SK-N-SH (cell line): ENCODE results near the gene CDH23. TPM values are rescaled to one million over a fixed set of nuclear protein-coding genes. Genes with fewer than 3 reads are reported as not detected.

Source experiments
- CTCF ChIA-PET: fragments of 300-600, 350-600 bp; formaldehyde crosslinking; extraction: SDS; loops from one replicate; lab custom pipeline; 2021; lab: Yijun Ruan, JAX
- POLR2A ChIA-PET: fragments of 350-600 bp; sonication (Branson Sonifier 250); formaldehyde crosslinking; extraction: SDS; loops from one replicate; lab custom pipeline; 2020; ENCODE audit warnings: antibody characterized with exemption, inconsistent platforms; lab: Yijun Ruan, JAX
- DNase-seq: peaks from one replicate; pipeline ENCODE4 v3.0.0; 2012
- H2AFZ ChIP-seq: fragments of 200-600 bp; sonication (generic); 2 replicates; pipeline ENCODE4 v1.8.1; 2016; ENCODE audit warnings: antibody characterized with exemption, mild to moderate bottlenecking, low read depth
- H3F3A ChIP-seq: fragments of 200-600 bp; sonication (generic); replicated peaks from 2 replicates; pipeline ENCODE3; 2016; ENCODE audit warnings: antibody characterized with exemption, mild to moderate bottlenecking; ENCODE audit not compliant: insufficient read depth
- H3K27ac ChIP-seq, 2 experiments: fragments of 200-500 bp in 1 of 2; fragments of 200-600 bp in 1 of 2; sonication (Bioruptor generic) in 1 of 2; sonication (generic), shearing (Covaris generic) in 1 of 2; 2 replicates each; pipeline versions ENCODE4 v1.5.1 to v1.6.1; 2014 to 2016; ENCODE audit warnings: low read depth in 2 of 2, inconsistent platforms in 1 of 2, low read length in 1 of 2, mild to moderate bottlenecking in 1 of 2, mixed read lengths in 1 of 2
- H3K27me3 ChIP-seq: fragments of 200-600 bp; sonication (generic), shearing (Covaris generic); 2 replicates; pipeline ENCODE4 v1.6.1; 2016; ENCODE audit warnings: mixed run types; ENCODE audit not compliant: insufficient read depth
- H3K36me3 ChIP-seq, 2 experiments: fragments of 200-500 bp in 1 of 2; fragments of 200-600 bp in 1 of 2; sonication (Bioruptor generic) in 1 of 2; sonication (generic) in 1 of 2; replicated peaks in 1 of 2; 2 replicates each; pipeline versions ENCODE3 to v1.5.1; 2014 to 2016; ENCODE audit warnings: low read length in 1 of 2, mild to moderate bottlenecking in 1 of 2; ENCODE audit not compliant: insufficient read depth in 2 of 2, control insufficient read depth in 1 of 2
- H3K4me1 ChIP-seq, 2 experiments: fragments of 200-500 bp in 1 of 2; fragments of 200-600 bp in 1 of 2; sonication (Bioruptor generic) in 1 of 2; sonication (generic), shearing (Covaris generic) in 1 of 2; 2 replicates each; pipeline versions ENCODE4 v1.5.1 to v1.6.1; 2014 to 2016; ENCODE audit warnings: low read depth in 1 of 2, low read length in 1 of 2, mixed run types in 1 of 2; ENCODE audit not compliant: insufficient read depth in 2 of 2, control insufficient read depth in 1 of 2
- H3K4me2 ChIP-seq: fragments of 200-600 bp; sonication (generic), shearing (Covaris generic); 2 replicates; pipeline ENCODE4 v1.6.1; 2017; ENCODE audit warnings: mixed run types
- H3K4me3 ChIP-seq, 2 experiments: fragments of 200-500 bp in 1 of 2; fragments of 200-600 bp in 1 of 2; sonication (Bioruptor generic) in 1 of 2; sonication (generic), shearing (Covaris generic) in 1 of 2; 2 replicates each; pipeline versions ENCODE4 v1.5.1 to v1.8.1; 2014 to 2016; ENCODE audit warnings: low read depth in 2 of 2, inconsistent platforms in 1 of 2, low read length in 1 of 2, mild to moderate bottlenecking in 1 of 2, mixed read lengths in 1 of 2, moderate library complexity in 1 of 2
- H3K79me2 ChIP-seq: fragments of 200-600 bp; sonication (generic); 2 replicates; pipeline ENCODE4 v1.8.1; 2017; ENCODE audit warnings: mild to moderate bottlenecking; ENCODE audit not compliant: insufficient read depth
- H3K9ac ChIP-seq: fragments of 200-600 bp; sonication (generic); 2 replicates; pipeline ENCODE4 v1.6.1; 2017; ENCODE audit warnings: mixed run types
- H3K9me2 ChIP-seq: fragments of 200-600 bp; sonication (generic); 2 replicates; pipeline ENCODE4 v1.6.1; 2017; ENCODE audit warnings: mixed run types
- H3K9me3 ChIP-seq: fragments of 200-600 bp; sonication (generic); 2 replicates; pipeline ENCODE4 v1.6.1; 2017; ENCODE audit warnings: mixed run types, mild to moderate bottlenecking, moderate library complexity
- H4K20me1 ChIP-seq: fragments of 200-600 bp; sonication (generic); 2 replicates; pipeline ENCODE4 v1.6.1; 2017; ENCODE audit warnings: mild to moderate bottlenecking, mixed run types; ENCODE audit not compliant: insufficient read depth
- ELF1 ChIP-seq: IDR thresholded peaks from 2 replicates; pipeline ENCODE4 v1.4.0; 2012
- EP300 ChIP-seq, 2 experiments: IDR thresholded peaks; 2 replicates each; pipeline versions ENCODE4 v1.4.0 to v1.6.1; 2012; ENCODE audit warnings: borderline replicate concordance in 1 of 2, low read depth in 1 of 2, low read length in 1 of 2
- FOSL2 ChIP-seq: IDR thresholded peaks from 2 replicates; pipeline ENCODE4 v1.4.0; 2012; ENCODE audit warnings: low read depth, mild to moderate bottlenecking, moderate library complexity, borderline replicate concordance
- FOXM1 ChIP-seq: IDR thresholded peaks from 2 replicates; pipeline ENCODE4 v1.4.0; 2012; ENCODE audit warnings: low read depth, mild to moderate bottlenecking
- GATA2 ChIP-seq: sonication (generic); formaldehyde crosslinking; IDR thresholded peaks from 2 replicates; pipeline ENCODE4 v1.5.0; 2020; ENCODE audit warnings: mild to moderate bottlenecking, missing genetic modification reagents
- JUND ChIP-seq: IDR thresholded peaks from 2 replicates; pipeline ENCODE4 v1.4.0; 2012
- MXI1 ChIP-seq: IDR thresholded peaks from 2 replicates; pipeline ENCODE4 v1.6.1; 2012; ENCODE audit warnings: mild to moderate bottlenecking, low read depth, low read length, improper control_type of control experiment
- NFIC ChIP-seq: IDR thresholded peaks from 2 replicates; pipeline ENCODE4 v1.4.0; 2012; ENCODE audit warnings: borderline replicate concordance
- NRF1 ChIP-seq: IDR thresholded peaks from 2 replicates; pipeline ENCODE4 v1.6.1; 2012; ENCODE audit warnings: low read depth, mild to moderate bottlenecking, low read length
- POLR2AphosphoS5 ChIP-seq: IDR thresholded peaks from 2 replicates; pipeline ENCODE4 v1.6.1; 2012; ENCODE audit warnings: low read depth, low read length
- RAD21 ChIP-seq: IDR thresholded peaks from 2 replicates; pipeline ENCODE4 v1.6.1; 2012; ENCODE audit warnings: mild to moderate bottlenecking, low read length
- RCOR1 ChIP-seq: fragments of 150-350 bp; IDR thresholded peaks from 2 replicates; pipeline ENCODE4 v1.6.1; 2017; ENCODE audit warnings: antibody characterized with exemption, low read length
- RFX5 ChIP-seq: IDR thresholded peaks from 2 replicates; pipeline ENCODE4 v1.6.1; 2012; ENCODE audit warnings: mild to moderate bottlenecking, improper control_type of control experiment, low read length
- SIN3A ChIP-seq: IDR thresholded peaks from 2 replicates; pipeline ENCODE4 v1.6.1; 2012; ENCODE audit warnings: low read depth, mild to moderate bottlenecking, low read length, moderate library complexity, borderline replicate concordance
- TEAD4 ChIP-seq: IDR thresholded peaks from 2 replicates; pipeline ENCODE4 v1.4.0; 2012; ENCODE audit warnings: mild to moderate bottlenecking, borderline replicate concordance; ENCODE audit not compliant: insufficient read depth
- WGBS: methylation state at CpG from one replicate; pipeline ENCODE4 v1.1.6; 2017; ENCODE audit warnings: low lambda C conversion rate; 5-methylcytosine and 5-hydroxymethylcytosine counted together
- polyA plus RNA-seq, 3 experiments: library from polyadenylated mRNA; depleted of rRNA; stranded (reverse); fragments of >200 nt; gene quantifications; 2 replicates each; pipeline ENCODE4 v1.2.3, GENCODE V29; 2012
- TF ChIP-seq, protein P1 (sequence below): IDR thresholded peaks from 2 replicates; pipeline ENCODE4; 2012
- TF ChIP-seq, protein P2 (sequence below): fragments of 150-350 bp; IDR thresholded peaks from 2 replicates; pipeline ENCODE4 v1.6.1; 2016; ENCODE audit warnings: mild to moderate bottlenecking, low read depth, low read length
- TF ChIP-seq, protein P3 (sequence below): fragments of 200-600 bp; sonication (generic); IDR thresholded peaks from 2 replicates; pipeline ENCODE4 v1.6.1; 2017; ENCODE audit warnings: antibody characterized with exemption, mild to moderate bottlenecking, moderate library complexity
- TF ChIP-seq, protein P4 (sequence below): fragments of 150-350 bp; IDR thresholded peaks from 2 replicates; pipeline ENCODE4 v1.6.1; 2017; ENCODE audit warnings: antibody characterized with exemption, low read length, low read depth, borderline replicate concordance

The CDH23 gene
- polyA plus RNA-seq, 1 of the 3 experiments (the other 2 are of a cell fraction): 0.03 TPM

DNA sequence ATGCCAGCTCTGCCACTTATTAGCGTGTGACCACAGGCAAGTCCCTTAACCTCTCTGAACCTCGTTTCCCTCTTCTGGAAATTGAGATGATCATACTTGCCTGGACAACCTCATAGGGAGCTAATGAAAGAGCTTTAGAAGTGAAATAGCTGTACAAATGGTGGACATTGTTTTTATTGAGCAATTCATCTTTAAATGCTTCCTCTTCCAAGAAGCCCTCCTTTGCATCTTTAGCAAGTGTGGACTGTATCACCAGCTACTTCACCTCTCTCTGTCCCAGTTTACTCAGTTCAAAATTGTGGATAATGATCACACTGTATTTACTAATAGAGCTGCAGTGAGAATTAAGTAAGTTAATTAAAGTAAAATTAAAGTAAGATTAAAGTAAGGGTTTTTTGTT lies 61.7 kb downstream of the CDH23 start (continued):
- TF ChIP-seq NRF1 (no peak), MXI1 (no peak)

DNA sequence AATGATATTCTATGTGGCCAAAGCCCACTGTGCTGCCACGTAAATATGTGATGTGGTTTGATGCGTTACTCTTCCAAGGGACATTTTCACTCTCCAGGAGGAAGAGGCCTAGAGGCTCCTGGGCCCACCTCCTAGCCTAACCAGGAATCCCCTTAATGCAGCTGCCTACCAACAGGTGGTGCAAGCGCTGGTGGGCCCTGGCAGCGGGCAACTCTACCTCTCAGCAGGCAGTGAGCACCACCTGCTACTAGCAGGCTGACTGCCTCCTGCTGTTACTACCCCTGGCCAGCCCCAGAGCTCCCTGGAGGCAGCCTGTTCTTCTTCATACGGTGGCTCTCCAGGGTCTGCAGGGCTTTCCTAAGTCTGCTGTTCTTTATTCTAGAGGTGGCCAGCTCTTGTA lies 62.8 kb downstream of the CDH23 start:
- H3K9ac ChIP-seq: no peak overlapping the region
- no peaks in the 10 kb centered on the region for H3K36me3 ChIP-seq
- no peaks in the 10 kb centered on the region for H3K9me2 ChIP-seq
- H3K27me3 ChIP-seq: peaks cover 9% of the 10 kb centered on the region; the same call in 1 of the 2 replicates
- no peaks in the 10 kb centered on the region for H4K20me1 ChIP-seq
- no peak overlapping the region for H3K4me2 ChIP-seq
- no peak for TF ChIP-seq POLR2AphosphoS5
- no peak for TF ChIP-seq TEAD4
- no peak for TF ChIP-seq SIN3A
- TF ChIP-seq MXI1: no peak
- no peak for TF ChIP-seq NFIC
- TF ChIP-seq RCOR1: no peak
- no peak for TF ChIP-seq ELF1
- TF ChIP-seq, protein P1, sequence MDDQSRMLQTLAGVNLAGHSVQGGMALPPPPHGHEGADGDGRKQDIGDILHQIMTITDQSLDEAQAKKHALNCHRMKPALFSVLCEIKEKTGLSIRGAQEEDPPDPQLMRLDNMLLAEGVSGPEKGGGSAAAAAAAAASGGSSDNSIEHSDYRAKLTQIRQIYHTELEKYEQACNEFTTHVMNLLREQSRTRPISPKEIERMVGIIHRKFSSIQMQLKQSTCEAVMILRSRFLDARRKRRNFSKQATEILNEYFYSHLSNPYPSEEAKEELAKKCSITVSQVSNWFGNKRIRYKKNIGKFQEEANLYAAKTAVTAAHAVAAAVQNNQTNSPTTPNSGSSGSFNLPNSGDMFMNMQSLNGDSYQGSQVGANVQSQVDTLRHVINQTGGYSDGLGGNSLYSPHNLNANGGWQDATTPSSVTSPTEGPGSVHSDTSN: no peak
- no peak for TF ChIP-seq FOXM1
- no peak for TF ChIP-seq JUND
- TF ChIP-seq RFX5: no peak
- TF ChIP-seq, protein P2, sequence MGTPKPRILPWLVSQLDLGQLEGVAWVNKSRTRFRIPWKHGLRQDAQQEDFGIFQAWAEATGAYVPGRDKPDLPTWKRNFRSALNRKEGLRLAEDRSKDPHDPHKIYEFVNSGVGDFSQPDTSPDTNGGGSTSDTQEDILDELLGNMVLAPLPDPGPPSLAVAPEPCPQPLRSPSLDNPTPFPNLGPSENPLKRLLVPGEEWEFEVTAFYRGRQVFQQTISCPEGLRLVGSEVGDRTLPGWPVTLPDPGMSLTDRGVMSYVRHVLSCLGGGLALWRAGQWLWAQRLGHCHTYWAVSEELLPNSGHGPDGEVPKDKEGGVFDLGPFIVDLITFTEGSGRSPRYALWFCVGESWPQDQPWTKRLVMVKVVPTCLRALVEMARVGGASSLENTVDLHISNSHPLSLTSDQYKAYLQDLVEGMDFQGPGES: no peak
- TF ChIP-seq GATA2: no peak
- TF ChIP-seq FOSL2: no peak
- no peak overlapping the region for H2AFZ ChIP-seq
- 73% methylated on average over 4 of the region's 5 CpGs for WGBS
- H3K4me3 ChIP-seq: no peak overlapping the region
- H3F3A ChIP-seq: no peaks in the 10 kb centered on the region
- no peak for DNase-seq
- ChIA-PET POLR2A (no interaction called here), CTCF (interaction anchor here (0.9 to 1.4 kb wide), 2 partner anchors 8 to 93 kb away, joined by 3 read pairs; no protein-coding TSS in a partner anchor)
- peaks cover 0 to 5% of the 10 kb centered on the region in 2 experiments; a peak in 1 of 4 replicates for H3K4me1 ChIP-seq
- H3K79me2 ChIP-seq: no peaks in the 10 kb centered on the region
- no peak overlapping the region for H3K27ac ChIP-seq
- no peaks in the 10 kb centered on the region for H3K9me3 ChIP-seq

DNA sequence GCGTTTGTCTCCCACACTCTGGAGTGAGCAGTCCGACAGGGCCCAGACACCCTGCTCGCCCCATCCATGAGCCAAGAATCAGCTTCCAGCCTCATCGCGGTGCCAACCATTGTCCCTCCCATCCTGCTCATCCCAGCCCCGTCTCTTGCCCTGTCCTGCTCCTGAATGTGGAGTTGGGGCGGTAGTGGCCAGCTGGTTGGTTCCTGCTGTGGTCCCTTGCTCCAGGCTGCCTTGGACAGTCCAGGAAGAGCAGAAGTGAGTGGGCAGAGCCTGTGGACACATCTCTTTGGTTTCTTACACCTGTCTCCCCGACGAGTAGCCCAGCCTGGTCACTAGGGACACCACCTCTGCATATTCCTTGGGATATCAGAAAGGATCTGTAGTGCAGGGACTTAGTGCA lies 63.9 kb downstream of the CDH23 start:
- Histone ChIP-seq H3K9me3 (no peaks in the 10 kb centered on the region), H3F3A (no peaks in the 10 kb centered on the region), H3K9me2 (no peaks in the 10 kb centered on the region), H3K36me3 (no peaks in the 10 kb centered on the region), H2AFZ (no peak overlapping the region), H3K27me3 (peaks cover 9% of the 10 kb centered on the region; the same call in 1 of the 2 replicates), H3K9ac (no peak overlapping the region), H3K79me2 (no peaks in the 10 kb centered on the region), H4K20me1 (no peaks in the 10 kb centered on the region), H3K4me1 (peaks cover 0 to 5% of the 10 kb centered on the region in 2 experiments; a peak in 1 of 4 replicates), H3K4me2 (no peak overlapping the region), H3K4me3 (no peak overlapping the region), H3K27ac (no peak overlapping the region)
- ChIA-PET CTCF (interaction anchor here (1.1 to 1.4 kb wide), 2 partner anchors 25 to 92 kb away, joined by 3 read pairs; no protein-coding TSS in a partner anchor), POLR2A (no interaction called here)
- 30% methylated on average over 4 of the region's 9 CpGs for WGBS
- no peak for DNase-seq
- TF ChIP-seq, protein P2: no peak
- TF ChIP-seq TEAD4: no peak
- TF ChIP-seq EP300 (IDR thresholded peaks at IDR 0.05; ENCODE audit: borderline replicate concordance in 1 of 2, low read depth in 1 of 2, low read length in 1 of 2): no peak
- no peak for TF ChIP-seq RAD21
- TF ChIP-seq, protein P3, sequence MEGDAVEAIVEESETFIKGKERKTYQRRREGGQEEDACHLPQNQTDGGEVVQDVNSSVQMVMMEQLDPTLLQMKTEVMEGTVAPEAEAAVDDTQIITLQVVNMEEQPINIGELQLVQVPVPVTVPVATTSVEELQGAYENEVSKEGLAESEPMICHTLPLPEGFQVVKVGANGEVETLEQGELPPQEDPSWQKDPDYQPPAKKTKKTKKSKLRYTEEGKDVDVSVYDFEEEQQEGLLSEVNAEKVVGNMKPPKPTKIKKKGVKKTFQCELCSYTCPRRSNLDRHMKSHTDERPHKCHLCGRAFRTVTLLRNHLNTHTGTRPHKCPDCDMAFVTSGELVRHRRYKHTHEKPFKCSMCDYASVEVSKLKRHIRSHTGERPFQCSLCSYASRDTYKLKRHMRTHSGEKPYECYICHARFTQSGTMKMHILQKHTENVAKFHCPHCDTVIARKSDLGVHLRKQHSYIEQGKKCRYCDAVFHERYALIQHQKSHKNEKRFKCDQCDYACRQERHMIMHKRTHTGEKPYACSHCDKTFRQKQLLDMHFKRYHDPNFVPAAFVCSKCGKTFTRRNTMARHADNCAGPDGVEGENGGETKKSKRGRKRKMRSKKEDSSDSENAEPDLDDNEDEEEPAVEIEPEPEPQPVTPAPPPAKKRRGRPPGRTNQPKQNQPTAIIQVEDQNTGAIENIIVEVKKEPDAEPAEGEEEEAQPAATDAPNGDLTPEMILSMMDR: no peak
- TF ChIP-seq, protein P4, sequence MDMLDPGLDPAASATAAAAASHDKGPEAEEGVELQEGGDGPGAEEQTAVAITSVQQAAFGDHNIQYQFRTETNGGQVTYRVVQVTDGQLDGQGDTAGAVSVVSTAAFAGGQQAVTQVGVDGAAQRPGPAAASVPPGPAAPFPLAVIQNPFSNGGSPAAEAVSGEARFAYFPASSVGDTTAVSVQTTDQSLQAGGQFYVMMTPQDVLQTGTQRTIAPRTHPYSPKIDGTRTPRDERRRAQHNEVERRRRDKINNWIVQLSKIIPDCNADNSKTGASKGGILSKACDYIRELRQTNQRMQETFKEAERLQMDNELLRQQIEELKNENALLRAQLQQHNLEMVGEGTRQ: no peak
